SK-N-SH treated with all-trans-retinoic acid at 6 μM for 48 hours (cell line): Measurements from ENCODE around the gene ATP5PD.
"Not testable (repeated sequence)": the region's sequence is repeated elsewhere in the genome, so short reads cannot be mapped to it uniquely, and the experiment has no call there.

Experiments used
- ATAC-seq: fragments of 200-7000 bp; cut with Tn5 transposase; 3 replicates; pipeline ENCODE4 v1.9.1; 2020; ENCODE audit warnings: mild to moderate bottlenecking, moderate library complexity
- ARNTL ChIP-seq: fragments of 450-650 bp; formaldehyde crosslinking; IDR thresholded peaks from 2 replicates; pipeline ENCODE4 v1.5.0; 2020; ENCODE audit warnings: low read depth, mild to moderate bottlenecking, moderate library complexity, borderline replicate concordance
- CREB5 ChIP-seq: fragments of 250-450 bp; sonication (Bioruptor Pico); IDR thresholded peaks from 2 replicates; pipeline ENCODE4 v1.5.1; 2020; ENCODE audit warnings: low read depth, mild to moderate bottlenecking, moderate library complexity
- CSDC2 ChIP-seq: fragments of 250-450 bp; sonication (Bioruptor Pico); IDR thresholded peaks from 2 replicates; pipeline ENCODE4 v1.5.0; 2020; ENCODE audit warnings: mild to moderate bottlenecking, moderate library complexity
- ESRRG ChIP-seq: fragments of 250-450 bp; sonication (Bioruptor Pico); IDR thresholded peaks from 2 replicates; pipeline ENCODE4 v1.6.1; 2021; ENCODE audit warnings: mild to moderate bottlenecking
- GLIS3 ChIP-seq: fragments of 250-450 bp; sonication (Bioruptor Pico); IDR thresholded peaks from 2 replicates; pipeline ENCODE4 v1.5.0; 2020; ENCODE audit warnings: mild to moderate bottlenecking, moderate library complexity
- ISL1 ChIP-seq: fragments of 250-450 bp; sonication (Bioruptor Pico); IDR thresholded peaks from 2 replicates; pipeline ENCODE4 v2.1.2; 2022; ENCODE audit warnings: mild to moderate bottlenecking, moderate library complexity
- OSR1 ChIP-seq: fragments of 250-450 bp; sonication (Bioruptor Pico); IDR thresholded peaks from 2 replicates; pipeline ENCODE4 v1.8.0; 2022; ENCODE audit warnings: moderate library complexity, mild to moderate bottlenecking, inconsistent platforms
- PPARA ChIP-seq: fragments of 250-450 bp; sonication (Bioruptor Pico); IDR thresholded peaks from 2 replicates; pipeline ENCODE4 v1.5.0; 2020; ENCODE audit warnings: mild to moderate bottlenecking, borderline replicate concordance
- SNAI2 ChIP-seq: fragments of 250-450 bp; sonication (Bioruptor Pico); IDR thresholded peaks from 2 replicates; pipeline ENCODE4 v1.5.0; 2020; ENCODE audit warnings: mild to moderate bottlenecking, moderate library complexity
- TOX ChIP-seq: fragments of 250-450 bp; sonication (Bioruptor Pico); IDR thresholded peaks from 2 replicates; pipeline ENCODE4 v1.8.0; 2021; ENCODE audit warnings: mild to moderate bottlenecking, moderate library complexity, borderline replicate concordance
- TSHZ2 ChIP-seq: fragments of 250-450 bp; sonication (Bioruptor Pico); IDR thresholded peaks from 2 replicates; pipeline ENCODE4 v1.5.0; 2020; ENCODE audit warnings: mild to moderate bottlenecking, moderate library complexity
- ZFP3 ChIP-seq: fragments of 250-450 bp; sonication (Bioruptor Pico); IDR thresholded peaks from 2 replicates; pipeline ENCODE4 v1.5.0; 2020; ENCODE audit warnings: mild to moderate bottlenecking, moderate library complexity
- ZFP30 ChIP-seq: fragments of 450-650 bp; formaldehyde crosslinking; IDR thresholded peaks from 2 replicates; pipeline ENCODE4 v1.5.0; 2022; ENCODE audit warnings: mild to moderate bottlenecking, moderate library complexity
- ZNF565 ChIP-seq: fragments of 450-650 bp; formaldehyde crosslinking; conservative IDR thresholded peaks from 2 replicates; pipeline ENCODE4 v1.5.0; 2020; ENCODE audit warnings: low read depth, mild to moderate bottlenecking, moderate library complexity
- ZNF70 ChIP-seq: fragments of 450-650 bp; formaldehyde crosslinking; IDR thresholded peaks from 2 replicates; pipeline ENCODE4 v1.5.0; 2020; ENCODE audit warnings: mild to moderate bottlenecking, moderate library complexity
- ZNF8 ChIP-seq: fragments of 450-650 bp; formaldehyde crosslinking; IDR thresholded peaks from 2 replicates; pipeline ENCODE4 v1.5.0; 2020; ENCODE audit warnings: mild to moderate bottlenecking, moderate library complexity
- TF ChIP-seq, protein P1 (sequence below): fragments of 250-450 bp; sonication (Bioruptor Pico); IDR thresholded peaks from 2 replicates; pipeline ENCODE4 v1.8.0; 2020; ENCODE audit warnings: mild to moderate bottlenecking, moderate library complexity, borderline replicate concordance

ATP5PD gene

GRCh38 chr17:75049706-75050105, 2.9 kb upstream of the ATP5PD start:
- no peak for ATAC-seq
- no peak for TF ChIP-seq OSR1
- no peak for TF ChIP-seq ZFP3 (CRISPR knock-in tag)

DNA sequence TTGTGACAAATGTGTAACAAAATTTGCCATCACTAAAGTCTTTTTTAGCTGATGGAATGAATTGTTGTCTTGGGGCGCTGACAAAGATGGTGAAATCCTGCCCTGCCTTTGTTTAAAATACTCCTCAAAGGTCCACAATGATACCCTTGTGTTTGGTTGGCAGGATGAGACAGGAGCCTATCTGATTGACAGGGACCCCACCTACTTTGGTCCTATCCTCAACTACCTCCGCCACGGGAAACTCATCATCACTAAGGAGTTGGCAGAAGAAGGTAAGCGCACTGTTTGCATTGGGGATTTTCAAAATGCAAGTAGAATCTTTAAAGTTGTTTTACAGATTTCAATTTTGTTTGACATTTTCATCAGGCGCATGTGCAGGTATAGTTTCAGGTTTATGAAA, 2.3 kb upstream of the ATP5PD start:
- TF ChIP-seq ZNF565 (CRISPR knock-in tag) (no peak), ZFP30 (no peak), SNAI2 (CRISPR knock-in tag) (no peak), ZFP3 (CRISPR knock-in tag) (no peak), TOX (no peak), ESRRG (CRISPR knock-in tag) (no peak), ARNTL (CRISPR knock-in tag) (no peak), ISL1 (no peak), OSR1 (no peak), PPARA (CRISPR knock-in tag) (no peak), ZNF70 (CRISPR knock-in tag) (no peak)
- no peak for ATAC-seq

DNA sequence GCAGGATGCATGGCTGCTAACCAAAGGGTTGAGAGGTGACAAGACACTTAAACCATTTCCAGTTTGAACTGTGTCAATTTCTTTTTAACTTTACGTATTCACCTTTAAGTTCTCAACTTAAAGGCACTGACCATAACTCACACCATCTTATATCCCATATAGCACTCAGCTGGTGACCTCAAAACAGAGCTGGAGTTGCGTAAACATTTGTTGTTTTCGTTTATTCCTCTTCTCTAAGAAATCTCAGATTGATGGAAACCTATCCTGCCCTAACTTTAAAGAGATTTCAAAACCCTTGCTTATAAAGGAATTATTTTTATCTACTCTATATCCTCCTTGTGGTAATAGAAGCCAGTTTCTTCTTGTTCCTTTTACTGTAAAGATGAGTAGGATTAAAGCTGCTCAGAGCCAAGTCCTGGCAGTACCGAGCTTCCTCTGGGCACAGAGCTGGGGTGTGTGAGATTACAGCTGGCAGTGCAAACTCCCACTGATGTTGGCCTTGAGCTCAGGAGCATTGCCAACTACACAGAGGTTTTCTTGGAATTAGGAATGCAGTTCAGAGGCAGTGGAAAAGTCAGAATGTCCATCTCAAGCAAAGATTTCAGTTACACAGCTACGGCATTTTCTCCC, 1.6 kb upstream of the ATP5PD start:
- no peak for ATAC-seq
- no peak for TF ChIP-seq ARNTL (CRISPR knock-in tag)
- no peak for TF ChIP-seq CREB5 (CRISPR knock-in tag)

GRCh38 chr17:75047398-75048098, 779 bp upstream of the ATP5PD start:
- TF ChIP-seq ESRRG (CRISPR knock-in tag) = no peak
- no peak for TF ChIP-seq ISL1
- TF ChIP-seq, protein P1, sequence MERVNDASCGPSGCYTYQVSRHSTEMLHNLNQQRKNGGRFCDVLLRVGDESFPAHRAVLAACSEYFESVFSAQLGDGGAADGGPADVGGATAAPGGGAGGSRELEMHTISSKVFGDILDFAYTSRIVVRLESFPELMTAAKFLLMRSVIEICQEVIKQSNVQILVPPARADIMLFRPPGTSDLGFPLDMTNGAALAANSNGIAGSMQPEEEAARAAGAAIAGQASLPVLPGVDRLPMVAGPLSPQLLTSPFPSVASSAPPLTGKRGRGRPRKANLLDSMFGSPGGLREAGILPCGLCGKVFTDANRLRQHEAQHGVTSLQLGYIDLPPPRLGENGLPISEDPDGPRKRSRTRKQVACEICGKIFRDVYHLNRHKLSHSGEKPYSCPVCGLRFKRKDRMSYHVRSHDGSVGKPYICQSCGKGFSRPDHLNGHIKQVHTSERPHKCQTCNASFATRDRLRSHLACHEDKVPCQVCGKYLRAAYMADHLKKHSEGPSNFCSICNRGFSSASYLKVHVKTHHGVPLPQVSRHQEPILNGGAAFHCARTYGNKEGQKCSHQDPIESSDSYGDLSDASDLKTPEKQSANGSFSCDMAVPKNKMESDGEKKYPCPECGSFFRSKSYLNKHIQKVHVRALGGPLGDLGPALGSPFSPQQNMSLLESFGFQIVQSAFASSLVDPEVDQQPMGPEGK (CRISPR knock-in tag) = no peak
- TF ChIP-seq ZNF8 = no peak
- TF ChIP-seq ZFP30 = no peak
- no peak for TF ChIP-seq GLIS3 (CRISPR knock-in tag)
- no peak for TF ChIP-seq ZNF565 (CRISPR knock-in tag)
- TF ChIP-seq CSDC2 = no peak
- TF ChIP-seq SNAI2 (CRISPR knock-in tag) = no peak
- TF ChIP-seq ZNF70 (CRISPR knock-in tag) = no peak
- TF ChIP-seq TSHZ2 (CRISPR knock-in tag) = no peak
- TF ChIP-seq CREB5 (CRISPR knock-in tag) = no peak
- ATAC-seq = no peak

DNA sequence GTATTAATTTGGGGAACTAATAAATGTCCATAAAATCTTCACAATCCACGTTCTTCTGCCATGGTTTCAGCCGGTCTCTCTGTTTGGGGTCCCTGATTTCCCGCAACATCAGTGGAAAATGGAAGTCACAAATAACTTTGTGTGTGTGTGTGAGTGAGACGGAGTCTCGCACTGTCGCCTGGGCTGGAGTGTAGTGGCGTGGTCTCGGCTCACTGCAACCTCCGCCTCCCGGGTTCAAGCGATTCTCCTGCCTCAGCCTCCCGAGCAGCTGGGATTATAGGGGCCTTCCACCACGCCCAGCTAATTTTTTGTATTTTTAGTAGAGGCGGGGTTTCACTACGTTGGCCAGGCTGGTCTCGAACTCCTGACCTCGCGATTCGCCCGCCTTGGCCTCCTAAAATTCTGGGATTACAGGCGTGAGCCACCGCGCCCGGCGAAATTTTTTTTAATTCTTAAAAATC, 793 bp downstream of the ATP5PD start:
- ATAC-seq = not testable (repeated sequence)
